K562 (cell line): ENCODE data around the gene ZRANB1. TPM values are rescaled to one million over a fixed set of nuclear protein-coding genes. Genes with fewer than 3 reads are reported as not detected.

ENCODE experiments used
- ATAC-seq: fragments of 200-7000 bp; cut with Tn5 transposase; 3 replicates; pipeline ENCODE4 v1.9.1; 2020; ENCODE audit warnings: moderate library complexity
- BruUV-seq: library from RNA; stranded (reverse); fragments of 400-500 nt; replicated peaks from 2 replicates; lab custom pipeline; 2021; lab: Mats Ljungman, UMichigan
- CTCF ChIA-PET: fragments of 300-600 bp; formaldehyde crosslinking; extraction: SDS; loops from one replicate; lab custom pipeline; 2021; ENCODE audit warnings: low intra/inter-chr PET ratio; lab: Yijun Ruan, JAX
- POLR2A ChIA-PET: fragments of 300-600, 350-650 bp; sonication (Branson Sonifier 250); formaldehyde crosslinking; extraction: SDS; loops from one replicate; lab custom pipeline; 2021; ENCODE audit warnings: antibody characterized with exemption, inconsistent platforms; lab: Yijun Ruan, JAX
- DNase-seq, 4 experiments: peaks; one replicate each; pipeline versions ENCODE4 v3.0.0 to v3.0.0-alpha.2; 2011 to 2018; ENCODE audit warnings: low spot score in 3 of 4, mixed read lengths in 3 of 4; ENCODE audit errors: extremely low read depth in 1 of 4
- FAIRE-seq: peaks from 2 replicates; lab custom pipeline; 2011; peaks lifted over from hg19 to GRCh38; lab: Jason Lieb, UNC
- H2AFZ ChIP-seq: 2 replicates; pipeline ENCODE4 v1.6.0; 2011; ENCODE audit warnings: low read depth, low read length, control low read depth, inconsistent platforms
- H3K27ac ChIP-seq: fragments of 200-600 bp; 3 replicates; pipeline ENCODE4 v1.8.0; 2011; ENCODE audit warnings: low read depth, mild to moderate bottlenecking, control low read depth, inconsistent platforms, low read length, moderate library complexity, mixed read lengths; ENCODE audit errors: extremely low read depth
- H3K27me3 ChIP-seq, 2 experiments: fragments of 300-600 bp in 1 of 2; 2 replicates in 1 of 2; 3 replicates in 1 of 2; pipeline versions ENCODE4 v1.6.0 to v1.8.0; 2011; ENCODE audit warnings: inconsistent platforms in 2 of 2, low read length in 2 of 2, mild to moderate bottlenecking in 1 of 2, mixed read lengths in 1 of 2, moderate library complexity in 1 of 2; ENCODE audit not compliant: control insufficient read depth in 2 of 2, insufficient read depth in 2 of 2
- H3K36me3 ChIP-seq: fragments of 300-600 bp; 3 replicates; pipeline ENCODE4 v1.8.0; 2011; ENCODE audit warnings: mild to moderate bottlenecking, low read length, inconsistent platforms; ENCODE audit not compliant: control insufficient read depth, insufficient read depth
- H3K4me1 ChIP-seq, 2 experiments: fragments of 200-600 bp in 1 of 2; replicated peaks in 1 of 2; 2 replicates in 1 of 2; 3 replicates in 1 of 2; pipeline versions ENCODE4 v1.5.1 to v1.8.0; 2011; ENCODE audit warnings: inconsistent platforms in 2 of 2, low read length in 2 of 2, mild to moderate bottlenecking in 1 of 2, mixed read lengths in 1 of 2, moderate library complexity in 1 of 2; ENCODE audit not compliant: control insufficient read depth in 2 of 2, insufficient read depth in 2 of 2
- H3K4me2 ChIP-seq: 2 replicates; pipeline ENCODE4 v1.6.1; 2011; ENCODE audit warnings: low read length, control low read depth, inconsistent platforms, mixed read lengths; ENCODE audit not compliant: insufficient read depth
- H3K4me3 ChIP-seq: fragments of 200-600 bp; sonication (generic), shearing (Covaris generic); 2 replicates; pipeline ENCODE4 v1.5.1; 2016; ENCODE audit warnings: control low read depth, inconsistent platforms
- H3K79me2 ChIP-seq: fragments of 200-600 bp; 3 replicates; pipeline ENCODE4 v1.8.0; 2011; ENCODE audit warnings: low read length, inconsistent platforms; ENCODE audit not compliant: control insufficient read depth, insufficient read depth
- H3K9ac ChIP-seq, 2 experiments: 2 replicates each; pipeline versions ENCODE4 v1.6.0 to v1.6.1; 2011; ENCODE audit warnings: low read depth in 2 of 2, low read length in 2 of 2, control low read depth in 1 of 2, inconsistent platforms in 1 of 2, mild to moderate bottlenecking in 1 of 2, mixed read lengths in 1 of 2; ENCODE audit not compliant: insufficient read depth in 1 of 2
- H3K9me1 ChIP-seq: one replicate; pipeline ENCODE4 v1.6.0; 2011; ENCODE audit warnings: inconsistent platforms, mild to moderate bottlenecking, low read length, moderate library complexity; ENCODE audit not compliant: control insufficient read depth, insufficient read depth
- H3K9me3 ChIP-seq: replicated peaks from 2 replicates; pipeline ENCODE4 v1.5.1; 2011; ENCODE audit warnings: low read depth, low read length, inconsistent platforms; ENCODE audit not compliant: control insufficient read depth, insufficient read depth
- H4K20me1 ChIP-seq: replicated peaks from 2 replicates; pipeline ENCODE4 v1.6.1; 2011; ENCODE audit warnings: low read length, inconsistent platforms, mixed read lengths; ENCODE audit not compliant: control insufficient read depth, insufficient read depth
- PTRF ChIP-seq: fragments of 450-650 bp; IDR thresholded peaks from 2 replicates; pipeline ENCODE4 v1.6.1; 2016; ENCODE audit warnings: mild to moderate bottlenecking, missing genetic modification characterization, missing compliant biosample characterization
- TFE3 ChIP-seq: fragments of 450-650 bp; formaldehyde crosslinking; IDR thresholded peaks from 2 replicates; pipeline ENCODE4 v1.4.0; 2020; ENCODE audit warnings: mild to moderate bottlenecking, mixed read lengths
- XRCC3 ChIP-seq: fragments of 450-650 bp; IDR thresholded peaks from 2 replicates; pipeline ENCODE4 v1.6.1; 2017; ENCODE audit warnings: mild to moderate bottlenecking, moderate library complexity
- ZNF436 ChIP-seq: fragments of 250-450, 450-650 bp; sonication (Bioruptor Pico); formaldehyde crosslinking; IDR thresholded peaks from 2 replicates; pipeline ENCODE4 v1.7.0; 2020; ENCODE audit warnings: mild to moderate bottlenecking
- WGBS: fragments of 100-300 bp; shearing (Covaris generic); methylation state at CpG from one replicate; pipeline ENCODE4 v1.1.6; 2016; ENCODE audit warnings: low coverage, mixed read lengths; ENCODE audit not compliant: insufficient coverage; ENCODE audit errors: missing lambda C conversion rate; 5-methylcytosine and 5-hydroxymethylcytosine counted together
- in situ Hi-C: fragments of 300-500 bp; cut with MboI; formaldehyde crosslinking; loops from 4 replicates; pipeline ENCODE4 v1.15.0; 2018; ENCODE audit warnings: inconsistent platforms, mixed read lengths
- intact Hi-C: fragments of 100-400 bp; cut with micrococcal nuclease; formaldehyde crosslinking; loops from 2 replicates; pipeline ENCODE4 v1.14.2; 2022
- polyA plus RNA-seq, 8 experiments: library from polyadenylated mRNA; depleted of rRNA in 4 of 8; stranded (reverse) in 5 of 8; unstranded in 3 of 8; fragments of >200 nt; fragmentation: Nextera tagmentation in 2 of 8; fragmentation: Illumina TruSeq in 1 of 8; extraction: Ambion mirVana in 2 of 8; extraction: Trizol in 1 of 8; gene quantifications; 2 replicates each; pipeline versions ENCODE4 v1.2.1 to v1.2.3, GENCODE V29; 2011 to 2014; ENCODE audit warnings: inconsistent platforms in 1 of 8, missing spikeins in 1 of 8
- total RNA-seq, 7 experiments: library from RNA; depleted of rRNA in 6 of 7; stranded (reverse); fragments of >200 nt in 6 of 7; fragmentation: Illumina TruSeq in 2 of 7; extraction: Trizol in 2 of 7; gene quantifications; 2 replicates each; pipeline versions ENCODE4 v1.2.1 to v1.2.3, GENCODE V29; 2011 to 2021; ENCODE audit warnings: low replicate concordance in 1 of 7
- TF ChIP-seq, protein P1 (sequence below): fragments of 450-650 bp; formaldehyde crosslinking; IDR thresholded peaks from 2 replicates; pipeline ENCODE4 v1.4.0; 2020; ENCODE audit warnings: mild to moderate bottlenecking, moderate library complexity

ZRANB1 gene
- total and polyA plus RNA-seq, 9 of the 15 experiments (the other 6 are each of a cell fraction or from before 2014, with no cell fraction given) = 0.07 to 1.1 (median 0.64) TPM

DNA sequence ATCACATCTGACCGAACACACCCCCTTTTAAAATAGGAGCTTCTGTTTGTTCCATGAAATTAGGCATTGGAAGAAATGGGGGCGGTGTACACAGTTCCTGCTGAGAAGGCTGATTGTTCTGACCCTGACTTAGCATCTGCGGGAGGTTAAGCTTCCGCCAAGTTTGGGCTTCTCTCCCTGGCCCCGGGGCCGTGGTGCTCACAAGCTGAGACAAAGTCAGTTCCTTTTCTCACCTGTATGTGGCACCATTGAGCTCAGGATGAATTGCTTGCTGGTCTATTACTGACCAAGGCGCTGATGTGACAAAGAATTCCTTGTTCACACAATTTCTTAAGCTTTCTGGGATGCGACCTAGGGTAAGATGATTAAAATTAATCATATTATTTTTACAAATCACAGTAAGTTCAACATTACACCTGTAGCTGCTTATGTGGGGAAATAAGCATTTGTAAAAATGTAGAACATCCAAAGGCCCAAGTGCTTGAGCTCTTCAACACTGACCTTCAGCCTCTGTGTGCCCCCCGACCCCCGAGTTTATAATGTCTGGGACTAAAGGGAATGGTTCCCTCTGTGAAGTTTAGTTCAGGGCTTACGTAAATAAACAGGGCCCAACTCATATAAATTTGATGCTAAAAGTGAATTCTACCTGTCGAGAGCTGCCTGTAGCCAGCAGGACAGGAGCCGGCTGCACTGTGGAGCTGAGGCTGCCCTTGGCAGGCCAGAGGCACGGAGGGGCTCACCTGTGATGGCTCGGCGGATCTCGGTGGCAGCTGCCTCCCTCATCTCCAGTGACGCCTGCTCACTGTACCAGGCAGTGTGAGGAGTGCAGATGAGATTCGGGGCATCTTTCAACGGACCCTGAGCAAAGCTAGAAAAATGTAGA lies 50.8 kb downstream of the ZRANB1 start:
- no peak overlapping the region for H3K27ac ChIP-seq
- BruUV-seq = no TSS peak
- in situ Hi-C loops (no loop called here), intact Hi-C loops (no loop called here)
- H3K4me1 ChIP-seq = no peaks in the 10 kb centered on the region
- ATAC-seq (no peak), FAIRE-seq (peak; percentile 82), DNase-seq (no peak)
- POLR2A ChIA-PET = no interaction called here
- H3K4me2 ChIP-seq = no peak overlapping the region
- no peaks in the 10 kb centered on the region for H3K27me3 ChIP-seq
- CTCF ChIA-PET = no interaction called here
- H3K4me3 ChIP-seq = no peak overlapping the region
- no peak overlapping the region for H2AFZ ChIP-seq
- WGBS = no CpG with 5 or more reads among the region's 20 CpGs
- H3K9me3 ChIP-seq = no peaks in the 10 kb centered on the region
- no peak overlapping the region for H3K9ac ChIP-seq
- no peaks in the 10 kb centered on the region for H3K9me1 ChIP-seq
- H4K20me1 ChIP-seq = no peaks in the 10 kb centered on the region
- TF ChIP-seq, protein P1, sequence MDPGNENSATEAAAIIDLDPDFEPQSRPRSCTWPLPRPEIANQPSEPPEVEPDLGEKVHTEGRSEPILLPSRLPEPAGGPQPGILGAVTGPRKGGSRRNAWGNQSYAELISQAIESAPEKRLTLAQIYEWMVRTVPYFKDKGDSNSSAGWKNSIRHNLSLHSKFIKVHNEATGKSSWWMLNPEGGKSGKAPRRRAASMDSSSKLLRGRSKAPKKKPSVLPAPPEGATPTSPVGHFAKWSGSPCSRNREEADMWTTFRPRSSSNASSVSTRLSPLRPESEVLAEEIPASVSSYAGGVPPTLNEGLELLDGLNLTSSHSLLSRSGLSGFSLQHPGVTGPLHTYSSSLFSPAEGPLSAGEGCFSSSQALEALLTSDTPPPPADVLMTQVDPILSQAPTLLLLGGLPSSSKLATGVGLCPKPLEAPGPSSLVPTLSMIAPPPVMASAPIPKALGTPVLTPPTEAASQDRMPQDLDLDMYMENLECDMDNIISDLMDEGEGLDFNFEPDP (CRISPR knock-in tag) = no peak
- TF ChIP-seq PTRF (tag) (no peak), ZNF436 (CRISPR knock-in tag) (no peak), XRCC3 (no peak), TFE3 (CRISPR knock-in tag) (no peak)
- TF ChIP-seq, all 486 proteins: peak for 0
- Histone ChIP-seq H3K36me3 (no peaks in the 10 kb centered on the region), H3K79me2 (no peaks in the 10 kb centered on the region)
